ENCODE data around the gene LRRC28.

DNA sequence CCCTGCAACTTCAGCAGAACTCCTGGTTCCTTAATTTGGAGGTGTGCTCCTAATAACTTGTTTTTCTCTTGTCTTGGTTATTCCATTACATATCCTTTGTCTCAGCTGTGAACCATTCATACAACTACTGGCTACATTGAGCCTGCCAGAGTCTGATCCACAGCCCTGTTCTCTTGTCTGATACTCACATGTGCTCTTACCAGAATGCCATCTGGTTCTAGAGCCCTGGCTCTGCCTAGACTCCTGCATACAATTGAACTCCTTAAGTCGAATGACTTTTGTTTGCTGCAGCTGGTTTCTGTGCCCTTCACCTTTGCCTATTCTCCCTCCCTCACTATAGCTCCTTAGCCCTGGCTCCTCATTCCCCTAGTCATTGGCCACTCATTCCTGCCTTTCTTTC lies 85.5 kb downstream of the LRRC28 start:
- TF ChIP-seq, protein P1, sequence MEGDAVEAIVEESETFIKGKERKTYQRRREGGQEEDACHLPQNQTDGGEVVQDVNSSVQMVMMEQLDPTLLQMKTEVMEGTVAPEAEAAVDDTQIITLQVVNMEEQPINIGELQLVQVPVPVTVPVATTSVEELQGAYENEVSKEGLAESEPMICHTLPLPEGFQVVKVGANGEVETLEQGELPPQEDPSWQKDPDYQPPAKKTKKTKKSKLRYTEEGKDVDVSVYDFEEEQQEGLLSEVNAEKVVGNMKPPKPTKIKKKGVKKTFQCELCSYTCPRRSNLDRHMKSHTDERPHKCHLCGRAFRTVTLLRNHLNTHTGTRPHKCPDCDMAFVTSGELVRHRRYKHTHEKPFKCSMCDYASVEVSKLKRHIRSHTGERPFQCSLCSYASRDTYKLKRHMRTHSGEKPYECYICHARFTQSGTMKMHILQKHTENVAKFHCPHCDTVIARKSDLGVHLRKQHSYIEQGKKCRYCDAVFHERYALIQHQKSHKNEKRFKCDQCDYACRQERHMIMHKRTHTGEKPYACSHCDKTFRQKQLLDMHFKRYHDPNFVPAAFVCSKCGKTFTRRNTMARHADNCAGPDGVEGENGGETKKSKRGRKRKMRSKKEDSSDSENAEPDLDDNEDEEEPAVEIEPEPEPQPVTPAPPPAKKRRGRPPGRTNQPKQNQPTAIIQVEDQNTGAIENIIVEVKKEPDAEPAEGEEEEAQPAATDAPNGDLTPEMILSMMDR (IDR thresholded peaks at IDR 0.05), result no peak
- TF ChIP-seq POLR2A (IDR thresholded peaks at IDR 0.05), result no peak
- TF ChIP-seq EP300 (IDR thresholded peaks at IDR 0.05; ENCODE audit: low read depth), result no peak
